Astrocyte of the cerebellum (primary cell): ENCODE data around the gene ADAMTS17.

Experiments
- DNase-seq: peaks from one replicate; pipeline ENCODE4 v3.0.0-alpha.2; 2011; ENCODE audit warnings: low read depth
- H3K4me3 ChIP-seq: 2 replicates; pipeline ENCODE4 v1.5.1; 2011; ENCODE audit warnings: mild to moderate bottlenecking, low read depth, low read length, moderate library complexity
- in situ Hi-C: cut with HindIII; loops from 2 replicates; pipeline ENCODE4 v1.10.0; 2017; ENCODE audit warnings: low sequenced_read_pairs
- TF ChIP-seq, protein P1 (sequence below): IDR thresholded peaks from 2 replicates; pipeline ENCODE4 v1.5.1; 2012; ENCODE audit warnings: low read length, low read depth, moderate library complexity, mild to moderate bottlenecking; ENCODE audit errors: missing control alignments

Gene ADAMTS17

DNA sequence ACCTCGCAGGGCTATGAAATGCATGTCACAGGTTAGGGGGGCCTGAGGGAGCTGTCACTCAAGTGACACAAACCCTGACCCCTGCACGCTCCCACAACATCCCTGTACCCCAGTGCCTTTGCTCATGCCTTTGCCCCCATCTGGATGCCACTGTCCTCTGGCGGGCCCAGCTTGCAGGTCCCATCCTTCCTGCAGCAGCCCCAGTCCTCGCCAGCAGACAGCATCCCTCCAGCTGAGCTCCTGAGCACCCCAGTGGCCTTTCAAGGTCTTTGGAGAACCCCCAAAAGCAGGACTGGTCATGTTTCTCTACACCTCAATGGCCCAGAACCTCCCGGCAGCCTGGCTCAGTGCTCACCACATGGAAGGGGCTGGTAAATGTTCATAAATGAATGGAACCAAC lies 170.4 kb downstream of the ADAMTS17 start:
- no peak overlapping the region for H3K4me3 ChIP-seq
- in situ Hi-C loops, result no loop called here
- TF ChIP-seq, protein P1, sequence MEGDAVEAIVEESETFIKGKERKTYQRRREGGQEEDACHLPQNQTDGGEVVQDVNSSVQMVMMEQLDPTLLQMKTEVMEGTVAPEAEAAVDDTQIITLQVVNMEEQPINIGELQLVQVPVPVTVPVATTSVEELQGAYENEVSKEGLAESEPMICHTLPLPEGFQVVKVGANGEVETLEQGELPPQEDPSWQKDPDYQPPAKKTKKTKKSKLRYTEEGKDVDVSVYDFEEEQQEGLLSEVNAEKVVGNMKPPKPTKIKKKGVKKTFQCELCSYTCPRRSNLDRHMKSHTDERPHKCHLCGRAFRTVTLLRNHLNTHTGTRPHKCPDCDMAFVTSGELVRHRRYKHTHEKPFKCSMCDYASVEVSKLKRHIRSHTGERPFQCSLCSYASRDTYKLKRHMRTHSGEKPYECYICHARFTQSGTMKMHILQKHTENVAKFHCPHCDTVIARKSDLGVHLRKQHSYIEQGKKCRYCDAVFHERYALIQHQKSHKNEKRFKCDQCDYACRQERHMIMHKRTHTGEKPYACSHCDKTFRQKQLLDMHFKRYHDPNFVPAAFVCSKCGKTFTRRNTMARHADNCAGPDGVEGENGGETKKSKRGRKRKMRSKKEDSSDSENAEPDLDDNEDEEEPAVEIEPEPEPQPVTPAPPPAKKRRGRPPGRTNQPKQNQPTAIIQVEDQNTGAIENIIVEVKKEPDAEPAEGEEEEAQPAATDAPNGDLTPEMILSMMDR, result no peak
- DNase-seq, result no peak

DNA sequence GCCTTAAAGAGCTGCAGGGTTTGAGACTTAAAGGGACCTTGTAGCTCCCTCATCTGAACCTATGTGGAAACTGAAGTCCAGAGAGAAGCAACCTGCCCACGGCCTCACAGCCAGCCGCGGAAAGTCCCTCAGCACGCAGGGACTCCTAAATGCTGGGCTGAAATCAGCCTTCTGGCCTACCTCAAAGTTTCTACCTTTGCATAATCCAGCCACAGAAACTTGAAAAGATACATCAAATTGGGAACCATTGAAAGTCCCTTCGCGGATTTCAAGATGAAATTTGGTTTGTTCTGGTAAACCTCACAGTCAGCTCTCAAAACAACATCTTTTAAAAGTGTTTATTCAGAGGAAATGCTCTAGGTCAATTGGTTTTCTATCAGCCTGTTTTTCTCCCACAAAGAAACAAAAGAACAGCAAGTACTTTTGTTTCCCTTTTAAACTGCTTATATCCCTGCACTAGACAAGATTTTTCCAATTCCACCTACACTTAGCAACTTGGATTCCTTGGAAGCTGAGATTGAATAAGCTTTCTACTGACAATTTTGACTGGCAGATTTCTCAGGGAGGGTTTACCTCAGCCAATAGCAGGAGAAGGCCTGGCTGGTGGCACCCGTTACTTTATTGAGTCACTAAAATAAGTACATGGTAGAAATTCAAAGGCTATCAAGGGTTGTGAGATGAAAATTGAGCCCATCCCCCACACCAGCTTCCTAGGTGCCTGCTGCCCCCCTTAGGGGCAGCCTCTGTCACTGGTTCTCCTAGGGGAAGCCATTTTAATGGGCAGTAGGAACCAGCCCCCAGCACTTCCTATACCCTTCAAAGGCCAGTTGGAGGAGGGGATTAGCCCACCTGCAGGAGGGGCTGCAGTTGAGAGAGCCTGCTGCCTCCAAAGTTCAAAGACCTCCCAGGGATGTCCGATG lies 171.2 kb downstream of the ADAMTS17 start:
- in situ Hi-C loops, result no loop called here
- TF ChIP-seq, protein P1, result no peak
- DNase-seq, result no peak
- H3K4me3 ChIP-seq, result no peak overlapping the region

DNA sequence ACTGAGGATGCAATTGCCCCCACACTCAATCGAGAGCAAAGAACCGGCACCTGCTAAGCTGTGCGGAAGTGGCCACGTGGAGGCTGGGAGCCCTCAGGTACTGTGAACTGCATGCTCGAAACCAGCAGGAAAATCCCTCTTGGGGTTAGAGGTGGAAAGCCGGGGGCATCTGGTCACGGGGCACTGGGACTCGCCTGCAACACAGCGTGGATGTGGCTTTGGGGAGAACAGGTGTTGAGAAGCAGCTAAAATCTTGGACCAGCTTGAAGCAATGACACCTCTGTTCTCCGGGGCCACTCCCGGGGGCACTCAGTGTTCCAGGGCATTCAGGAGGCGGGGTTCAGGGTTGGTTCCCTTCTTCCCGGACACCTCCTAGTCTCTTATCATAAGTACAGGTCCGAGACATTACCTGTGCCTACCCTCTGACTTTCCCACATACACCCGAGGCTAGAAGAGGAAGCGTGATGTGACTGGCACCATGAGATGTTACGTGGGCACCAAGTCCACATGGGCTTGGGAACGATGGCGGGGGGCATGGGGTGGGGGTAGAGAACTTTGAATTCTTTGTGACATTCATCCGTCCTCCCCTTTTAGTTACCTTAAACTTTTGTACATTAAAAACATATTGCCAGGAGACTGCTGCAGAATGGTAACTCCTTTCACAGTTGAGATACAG lies 172.0 kb downstream of the ADAMTS17 start:
- DNase-seq, result no peak
- in situ Hi-C loops, result no loop called here
- TF ChIP-seq, protein P1, result no peak
- no peak overlapping the region for H3K4me3 ChIP-seq

DNA sequence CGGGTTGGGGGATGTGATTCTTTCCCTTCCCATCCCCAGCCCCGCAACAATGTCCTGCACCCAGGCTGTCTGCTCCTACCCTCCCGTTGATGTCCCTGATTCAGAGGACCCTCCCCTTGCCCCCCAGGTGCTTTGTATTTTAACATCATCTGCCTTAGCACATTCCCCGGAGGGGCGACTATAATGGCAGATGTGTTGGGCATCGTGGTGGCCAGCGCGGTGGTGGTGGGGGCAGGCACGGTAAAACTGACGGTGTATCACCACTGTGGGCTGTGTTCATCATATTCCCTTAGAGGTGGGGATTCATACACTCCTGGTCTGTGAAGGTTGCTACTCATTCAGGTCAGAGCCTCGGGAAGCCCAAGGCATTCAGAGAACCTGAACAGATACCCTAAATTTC lies 173.0 kb downstream of the ADAMTS17 start:
- H3K4me3 ChIP-seq, result no peak overlapping the region
- no peak for DNase-seq
- TF ChIP-seq, protein P1, result no peak
- in situ Hi-C loops, result no loop called here

DNA sequence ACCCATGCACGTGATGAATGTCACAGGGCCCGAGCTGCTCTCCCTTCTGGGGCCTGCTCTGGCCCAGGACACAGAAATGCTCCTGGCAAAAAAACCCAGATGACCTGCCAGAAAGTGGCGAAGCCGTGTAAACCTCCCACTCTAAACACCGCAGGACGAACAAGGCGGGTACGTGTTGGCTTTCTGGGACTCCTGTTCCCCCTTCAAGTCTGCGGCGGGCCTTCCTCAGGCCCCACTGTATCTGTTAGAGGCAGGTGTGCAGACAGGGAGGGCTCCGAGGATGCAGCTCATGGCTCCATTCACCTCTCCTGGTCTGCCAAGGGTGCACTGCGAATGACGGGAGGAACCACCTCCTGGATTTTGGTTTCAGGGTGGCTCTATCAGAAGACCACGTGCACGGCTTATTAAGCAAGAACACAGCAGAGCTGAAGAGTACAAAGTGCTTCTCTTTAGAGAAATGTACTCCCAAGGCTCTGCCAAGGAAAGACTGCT lies 173.8 kb downstream of the ADAMTS17 start:
- DNase-seq, result no peak
- TF ChIP-seq, protein P1, result no peak
- no peak overlapping the region for H3K4me3 ChIP-seq
- in situ Hi-C loops, result no loop called here

DNA sequence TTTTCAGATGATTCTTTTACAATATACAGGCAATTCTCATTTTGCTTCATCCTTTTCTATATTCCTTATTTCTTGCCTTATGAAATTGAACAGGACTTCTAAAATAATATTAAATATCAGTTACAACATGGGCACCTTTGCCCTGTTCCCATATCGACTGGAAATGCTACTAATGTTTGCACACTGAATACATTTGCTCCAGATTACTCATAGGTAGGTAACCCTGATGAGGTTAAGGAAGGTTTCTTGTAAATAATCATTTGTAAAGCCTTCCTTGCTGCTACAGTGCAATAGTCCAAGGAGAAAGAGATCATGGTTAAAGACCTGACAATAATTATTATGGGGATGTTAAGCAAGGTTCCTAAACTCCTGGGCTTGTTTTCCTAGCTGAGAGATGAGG lies 175.5 kb downstream of the ADAMTS17 start:
- in situ Hi-C loops, result no loop called here
- no peak for DNase-seq
- H3K4me3 ChIP-seq, result no peak overlapping the region
- TF ChIP-seq, protein P1, result no peak
